Measurements from ENCODE around the gene MYPN. TPM values are rescaled to one million over a fixed set of nuclear protein-coding genes. Genes with fewer than 3 reads are reported as not detected.

Gene MYPN
- total RNA-seq, 1 donor: 1.7 TPM

GRCh38 chr10:68110027-68110426 is 739 bp downstream of the MYPN start:
- DNase-seq (ENCODE audit: low read depth): peak; percentile 22
- TF ChIP-seq CTCF (IDR thresholded peaks at IDR 0.05; ENCODE audit: insufficient read depth, low read length): no peak
- no peak overlapping the region for H3K4me3 ChIP-seq (ENCODE audit: low read depth, low read length)

- TF ChIP-seq CTCF (IDR thresholded peaks at IDR 0.05; ENCODE audit: insufficient read depth, low read length): no peak
These were observed 2.3 kb downstream of the MYPN start for GRCh38 chr10:68111584-68111983.

GRCh38 chr10:68112837-68113236 is 3.5 kb downstream of the MYPN start:
- no peak overlapping the region for H3K4me3 ChIP-seq (ENCODE audit: low read depth, low read length)
- no peak for TF ChIP-seq CTCF (IDR thresholded peaks at IDR 0.05; ENCODE audit: insufficient read depth, low read length)
- no peak for DNase-seq (ENCODE audit: low read depth)

More at GRCh38 chr10:68111584-68111983, 2.3 kb downstream of the MYPN start:
- no peak overlapping the region for H3K4me3 ChIP-seq (ENCODE audit: low read depth, low read length)
- no peak for DNase-seq (ENCODE audit: low read depth)

- TF ChIP-seq CTCF (IDR thresholded peaks at IDR 0.05; ENCODE audit: insufficient read depth, low read length): no peak
- no peak overlapping the region for H3K4me3 ChIP-seq (ENCODE audit: low read depth, low read length)
- no peak for DNase-seq (ENCODE audit: low read depth)
These were observed 9.4 kb downstream of the MYPN start for GRCh38 chr10:68118657-68119056.

- DNase-seq (ENCODE audit: low read depth): no peak
- no peak overlapping the region for H3K4me3 ChIP-seq (ENCODE audit: low read depth, low read length)
- no peak for TF ChIP-seq CTCF (IDR thresholded peaks at IDR 0.05; ENCODE audit: insufficient read depth, low read length)
These were observed 11.9 kb downstream of the MYPN start for GRCh38 chr10:68121020-68121743.

GRCh38 chr10:68121852-68122251 is 12.6 kb downstream of the MYPN start:
- TF ChIP-seq CTCF (IDR thresholded peaks at IDR 0.05; ENCODE audit: insufficient read depth, low read length): no peak
- H3K4me3 ChIP-seq (ENCODE audit: low read depth, low read length): no peak overlapping the region
- no peak for DNase-seq (ENCODE audit: low read depth)

- no peak overlapping the region for H3K4me3 ChIP-seq (ENCODE audit: low read depth, low read length)
- DNase-seq (ENCODE audit: low read depth): no peak
- TF ChIP-seq CTCF (IDR thresholded peaks at IDR 0.05; ENCODE audit: insufficient read depth, low read length): no peak
These were observed 15.4 kb downstream of the MYPN start for GRCh38 chr10:68124718-68125117.

Measured in fibroblast of the aortic adventitia (primary cell).